Liver (tissue), 9 donors: ENCODE data around the gene SNAPIN. TPM values are rescaled to one million over a fixed set of nuclear protein-coding genes. Genes with fewer than 3 reads are reported as not detected.

Experiments
- DNase-seq: peaks from one replicate; pipeline ENCODE4 v3.0.0-alpha.2; 2017; ENCODE audit warnings: low spot score
- H3K27ac ChIP-seq, 2 donors: one replicate each; pipeline ENCODE4 v1.7.0; 2013; ENCODE audit warnings: inconsistent platforms in 2 of 2, low read length in 2 of 2, control low read depth in 1 of 2, low read depth in 1 of 2, mild to moderate bottlenecking in 1 of 2
- H3K27me3 ChIP-seq, 4 donors: one replicate each; pipeline versions ENCODE4 v1.6.1 to v1.7.0; 2013; ENCODE audit warnings: low read length in 3 of 4, inconsistent platforms in 1 of 4, mild to moderate bottlenecking in 1 of 4, moderate library complexity in 1 of 4; ENCODE audit not compliant: control insufficient read depth in 4 of 4, insufficient read depth in 4 of 4
- H3K36me3 ChIP-seq, 4 donors: one replicate each; pipeline versions ENCODE4 v1.6.1 to v1.7.0; 2013; ENCODE audit warnings: low read length in 3 of 4, mild to moderate bottlenecking in 3 of 4, low read depth in 1 of 4, moderate library complexity in 1 of 4; ENCODE audit not compliant: control insufficient read depth in 4 of 4, insufficient read depth in 3 of 4
- H3K4me1 ChIP-seq, 4 donors: one replicate each; pipeline versions ENCODE4 v1.6.1 to v1.7.0; 2013; ENCODE audit warnings: low read length in 3 of 4, mild to moderate bottlenecking in 3 of 4, moderate library complexity in 1 of 4; ENCODE audit not compliant: control insufficient read depth in 4 of 4, insufficient read depth in 4 of 4
- H3K4me3 ChIP-seq, 3 donors: one replicate each; pipeline versions ENCODE4 v1.6.1 to v1.7.0; 2013; ENCODE audit warnings: low read length in 3 of 3, control low read depth in 1 of 3, low read depth in 1 of 3, mild to moderate bottlenecking in 1 of 3
- H3K9ac ChIP-seq, 2 donors: one replicate each; pipeline ENCODE4 v1.7.0; 2013; ENCODE audit warnings: low read length in 2 of 2, mild to moderate bottlenecking in 2 of 2, moderate library complexity in 2 of 2, control low read depth in 1 of 2, low read depth in 1 of 2
- H3K9me3 ChIP-seq, 4 donors: one replicate each; pipeline versions ENCODE4 v1.6.1 to v1.7.0; 2013; ENCODE audit warnings: low read length in 3 of 4; ENCODE audit not compliant: control insufficient read depth in 4 of 4
- ATF3 ChIP-seq: IDR thresholded peaks from 2 replicates; pipeline ENCODE4 v1.6.1; 2016; ENCODE audit warnings: antibody characterized with exemption
- EGR1 ChIP-seq, 2 donors: IDR thresholded peaks; 2 replicates each; pipeline ENCODE4 v1.6.1; 2016 to 2018; ENCODE audit warnings: antibody characterized with exemption in 2 of 2, low read depth in 2 of 2
- FOXA1 ChIP-seq: IDR thresholded peaks from 2 replicates; pipeline ENCODE4 v1.6.1; 2016; ENCODE audit warnings: antibody characterized with exemption
- FOXA2 ChIP-seq: IDR thresholded peaks from 2 replicates; pipeline ENCODE4 v1.6.1; 2016; ENCODE audit warnings: antibody characterized with exemption
- GABPA ChIP-seq, 2 donors: IDR thresholded peaks in 1 of 2; conservative IDR thresholded peaks in 1 of 2; 2 replicates each; pipeline ENCODE4 v1.6.1; 2016; ENCODE audit warnings: antibody characterized with exemption in 2 of 2, mild to moderate bottlenecking in 1 of 2, moderate library complexity in 1 of 2
- HNF4A ChIP-seq, 2 donors: conservative IDR thresholded peaks; 2 replicates each; pipeline ENCODE4 v1.6.1; 2016; ENCODE audit warnings: antibody characterized with exemption in 2 of 2, mild to moderate bottlenecking in 2 of 2
- HNF4G ChIP-seq: IDR thresholded peaks from 2 replicates; pipeline ENCODE4 v1.6.1; 2016; ENCODE audit warnings: antibody characterized with exemption
- JUND ChIP-seq, 2 donors: IDR thresholded peaks; 2 replicates each; pipeline ENCODE4 v1.6.1; 2016; ENCODE audit warnings: antibody characterized with exemption in 2 of 2
- NR2F2 ChIP-seq: IDR thresholded peaks from 2 replicates; pipeline ENCODE4 v1.6.1; 2016; ENCODE audit warnings: antibody characterized with exemption
- RAD21 ChIP-seq, 2 donors: IDR thresholded peaks; 2 replicates each; pipeline ENCODE4 v1.6.1; 2016; ENCODE audit warnings: antibody characterized with exemption in 2 of 2, mild to moderate bottlenecking in 2 of 2
- SP1 ChIP-seq: IDR thresholded peaks from 2 replicates; pipeline ENCODE4 v1.6.1; 2018; ENCODE audit warnings: antibody characterized with exemption, mild to moderate bottlenecking
- TAF1 ChIP-seq: conservative IDR thresholded peaks from 2 replicates; pipeline ENCODE4 v1.6.1; 2016; ENCODE audit warnings: antibody characterized with exemption, mild to moderate bottlenecking
- YY1 ChIP-seq: IDR thresholded peaks from 2 replicates; pipeline ENCODE4 v1.6.1; 2016; ENCODE audit warnings: antibody characterized with exemption, mild to moderate bottlenecking
- ZBTB33 ChIP-seq: IDR thresholded peaks from 2 replicates; pipeline ENCODE4 v1.6.1; 2016; ENCODE audit warnings: antibody characterized with exemption
- WGBS: extraction: QIAGEN DNeasy Blood & Tissue Kit; methylation state at CpG from one replicate; pipeline ENCODE4 v1.1.7; 2013; 5-methylcytosine and 5-hydroxymethylcytosine counted together
- polyA plus RNA-seq, 2 donors: library from polyadenylated mRNA; stranded (reverse) in 1 of 2; unstranded in 1 of 2; fragments of 200-250 nt in 1 of 2; fragments of >200 nt in 1 of 2; fragmentation: Nextera tagmentation in 1 of 2; extraction: Ambion mirVana in 1 of 2; gene quantifications; one replicate each; pipeline versions ENCODE4 v1.2.1 to v1.2.3, GENCODE V29; 2013 to 2015
- total RNA-seq, 2 donors: library from RNA; depleted of rRNA; stranded (reverse); fragments of >200 nt; gene quantifications; one replicate each; pipeline ENCODE4 v1.2.3, GENCODE V29; 2014
- TF ChIP-seq, protein P1 (sequence below): IDR thresholded peaks from 2 replicates; pipeline ENCODE4 v1.6.1; 2016; ENCODE audit warnings: antibody characterized with exemption, mild to moderate bottlenecking
- TF ChIP-seq, protein P2 (sequence below): IDR thresholded peaks from 2 replicates; pipeline ENCODE4 v1.6.1; 2016; ENCODE audit warnings: antibody characterized with exemption
- donor health status: healthy.
- donor health status: healthy.
- donor health status: healthy.
- donor health status: healthy.
- donor health status: healthy.

Gene SNAPIN
- total and polyA plus RNA-seq, 4 donors = 20.0 to 30.5 (median 24.2) TPM

- H3K4me3 ChIP-seq = no peak overlapping the region
- 91% methylated on average over 7 of the region's 7 CpGs for WGBS
- no peaks in the 10 kb centered on the region for H3K27me3 ChIP-seq
- no peak for DNase-seq
- peaks cover 13 to 30% (median 16%) of the 10 kb centered on the region in 4 donors for H3K4me1 ChIP-seq
- TF ChIP-seq YY1 (no peak), EGR1 (IDR thresholded peaks at IDR 0.05; ENCODE audit: low read depth in 2 of 2) (no peak), HNF4A (conservative IDR thresholded peaks at IDR 0.05) (no peak), RAD21 (IDR thresholded peaks at IDR 0.05) (no peak), NR2F2 (no peak), GABPA (IDR thresholded peaks at IDR 0.05 in 1 of 2, conservative IDR thresholded peaks at IDR 0.05 in 1 of 2) (no peak), TAF1 (no peak), FOXA1 (no peak), FOXA2 (no peak), ZBTB33 (no peak), ATF3 (no peak), JUND (IDR thresholded peaks at IDR 0.05) (no peak), HNF4G (no peak), SP1 (no peak)
- TF ChIP-seq, protein P1, sequence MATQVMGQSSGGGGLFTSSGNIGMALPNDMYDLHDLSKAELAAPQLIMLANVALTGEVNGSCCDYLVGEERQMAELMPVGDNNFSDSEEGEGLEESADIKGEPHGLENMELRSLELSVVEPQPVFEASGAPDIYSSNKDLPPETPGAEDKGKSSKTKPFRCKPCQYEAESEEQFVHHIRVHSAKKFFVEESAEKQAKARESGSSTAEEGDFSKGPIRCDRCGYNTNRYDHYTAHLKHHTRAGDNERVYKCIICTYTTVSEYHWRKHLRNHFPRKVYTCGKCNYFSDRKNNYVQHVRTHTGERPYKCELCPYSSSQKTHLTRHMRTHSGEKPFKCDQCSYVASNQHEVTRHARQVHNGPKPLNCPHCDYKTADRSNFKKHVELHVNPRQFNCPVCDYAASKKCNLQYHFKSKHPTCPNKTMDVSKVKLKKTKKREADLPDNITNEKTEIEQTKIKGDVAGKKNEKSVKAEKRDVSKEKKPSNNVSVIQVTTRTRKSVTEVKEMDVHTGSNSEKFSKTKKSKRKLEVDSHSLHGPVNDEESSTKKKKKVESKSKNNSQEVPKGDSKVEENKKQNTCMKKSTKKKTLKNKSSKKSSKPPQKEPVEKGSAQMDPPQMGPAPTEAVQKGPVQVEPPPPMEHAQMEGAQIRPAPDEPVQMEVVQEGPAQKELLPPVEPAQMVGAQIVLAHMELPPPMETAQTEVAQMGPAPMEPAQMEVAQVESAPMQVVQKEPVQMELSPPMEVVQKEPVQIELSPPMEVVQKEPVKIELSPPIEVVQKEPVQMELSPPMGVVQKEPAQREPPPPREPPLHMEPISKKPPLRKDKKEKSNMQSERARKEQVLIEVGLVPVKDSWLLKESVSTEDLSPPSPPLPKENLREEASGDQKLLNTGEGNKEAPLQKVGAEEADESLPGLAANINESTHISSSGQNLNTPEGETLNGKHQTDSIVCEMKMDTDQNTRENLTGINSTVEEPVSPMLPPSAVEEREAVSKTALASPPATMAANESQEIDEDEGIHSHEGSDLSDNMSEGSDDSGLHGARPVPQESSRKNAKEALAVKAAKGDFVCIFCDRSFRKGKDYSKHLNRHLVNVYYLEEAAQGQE = no peak
- TF ChIP-seq, protein P2, sequence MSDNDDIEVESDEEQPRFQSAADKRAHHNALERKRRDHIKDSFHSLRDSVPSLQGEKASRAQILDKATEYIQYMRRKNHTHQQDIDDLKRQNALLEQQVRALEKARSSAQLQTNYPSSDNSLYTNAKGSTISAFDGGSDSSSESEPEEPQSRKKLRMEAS = no peak
- peaks cover 11 to 39% (median 31%) of the 10 kb centered on the region in 4 donors for H3K36me3 ChIP-seq
- no peak overlapping the region for H3K9ac ChIP-seq
- H3K27ac ChIP-seq = no peak overlapping the region
- no peaks in the 10 kb centered on the region for H3K9me3 ChIP-seq
These were observed 22.6 kb upstream of the SNAPIN start for GRCh38 chr1:153635872-153636271.

- H3K9me3 ChIP-seq = no peaks in the 10 kb centered on the region
- no peak overlapping the region for H3K9ac ChIP-seq
- no peaks in the 10 kb centered on the region for H3K27me3 ChIP-seq
- 96% methylated on average over 9 of the region's 9 CpGs for WGBS
- no peak for DNase-seq
- H3K36me3 ChIP-seq = peaks cover 11 to 43% (median 35%) of the 10 kb centered on the region in 4 donors
- H3K4me3 ChIP-seq = no peak overlapping the region
- H3K4me1 ChIP-seq = peaks cover 12 to 28% (median 13%) of the 10 kb centered on the region in 4 donors
- no peak overlapping the region for H3K27ac ChIP-seq
- TF ChIP-seq HNF4G (no peak), TAF1 (no peak), SP1 (no peak), HNF4A (conservative IDR thresholded peaks at IDR 0.05) (no peak), ZBTB33 (no peak), FOXA1 (no peak)
These were observed 22.2 kb upstream of the SNAPIN start for GRCh38 chr1:153636312-153636711.
